IMR-90 (cell line): Measurements from ENCODE around the gene DEFB125. TPM values are rescaled to one million over a fixed set of nuclear protein-coding genes. Genes with fewer than 3 reads are reported as not detected.

Source experiments
- ATAC-seq: fragments of 200-7000 bp; cut with Tn5 transposase; 2 replicates; pipeline ENCODE4 v1.9.1; 2020; ENCODE audit warnings: low read depth, mild to moderate bottlenecking, moderate library complexity
- BruUV-seq: library from RNA; stranded (reverse); fragments of 400-500 nt; replicated peaks from 2 replicates; lab custom pipeline; 2021; lab: Mats Ljungman, UMichigan
- CTCF ChIA-PET: fragments of 300-600 bp; formaldehyde crosslinking; extraction: SDS; loops from one replicate; lab custom pipeline; 2021; ENCODE audit warnings: antibody characterized with exemption; lab: Yijun Ruan, JAX
- POLR2A ChIA-PET: fragments of 300-600 bp; sonication (Branson Sonifier 250); formaldehyde crosslinking; loops from one replicate; lab custom pipeline; 2022; ENCODE audit warnings: antibody characterized with exemption; ENCODE audit not compliant: unreplicated experiment; lab: Charles Lee
- DNase-seq: peaks from one replicate; pipeline ENCODE4 v3.0.0; 2013
- H2AFZ ChIP-seq: replicated peaks from 2 replicates; pipeline ENCODE3; 2013; ENCODE audit warnings: low read length, mild to moderate bottlenecking; ENCODE audit not compliant: poor library complexity
- H2AK5ac ChIP-seq: 2 replicates; pipeline ENCODE4 v1.6.1; 2013; ENCODE audit warnings: low read depth, low read length, inconsistent platforms
- H2AK9ac ChIP-seq: replicated peaks from 2 replicates; pipeline ENCODE3; 2013; ENCODE audit warnings: mild to moderate bottlenecking, low read depth, low read length, moderate library complexity; ENCODE audit not compliant: poor library complexity
- H2BK120ac ChIP-seq: 2 replicates; pipeline ENCODE4 v1.6.1; 2013; ENCODE audit warnings: low read depth, low read length, inconsistent platforms
- H2BK15ac ChIP-seq: 3 replicates; pipeline ENCODE4 v1.6.1; 2013; ENCODE audit warnings: low read depth, low read length, inconsistent platforms
- H2BK20ac ChIP-seq: 2 replicates; pipeline ENCODE4 v1.6.1; 2013; ENCODE audit warnings: low read depth, mild to moderate bottlenecking, inconsistent platforms, low read length, moderate library complexity
- H2BK5ac ChIP-seq: 2 replicates; pipeline ENCODE4 v1.6.1; 2013; ENCODE audit warnings: mild to moderate bottlenecking, low read depth, low read length, inconsistent platforms; ENCODE audit not compliant: poor library complexity, severe bottlenecking
- H3K14ac ChIP-seq: replicated peaks from 2 replicates; pipeline ENCODE4 v1.6.1; 2013; ENCODE audit warnings: low read depth, low read length, inconsistent platforms
- H3K18ac ChIP-seq: 2 replicates; pipeline ENCODE4 v1.6.1; 2013; ENCODE audit warnings: low read depth, low read length, control low read depth
- H3K23ac ChIP-seq: 2 replicates; pipeline ENCODE4 v1.6.1; 2013; ENCODE audit warnings: low read depth, low read length, inconsistent platforms
- H3K27ac ChIP-seq: 2 replicates; pipeline ENCODE4 v1.5.1; 2013; ENCODE audit warnings: mild to moderate bottlenecking, control low read depth, low read length; ENCODE audit not compliant: insufficient read depth
- H3K27me3 ChIP-seq: 2 replicates; pipeline ENCODE4 v1.6.1; 2013; ENCODE audit warnings: low read length; ENCODE audit not compliant: control insufficient read depth, insufficient read depth
- H3K36me3 ChIP-seq: 2 replicates; pipeline ENCODE4 v1.6.1; 2013; ENCODE audit warnings: low read length, mixed read lengths; ENCODE audit not compliant: control insufficient read depth, insufficient read depth
- H3K4ac ChIP-seq: 2 replicates; pipeline ENCODE4 v1.6.1; 2013; ENCODE audit warnings: low read depth, low read length, inconsistent platforms
- H3K4me1 ChIP-seq: 2 replicates; pipeline ENCODE4 v1.6.1; 2013; ENCODE audit warnings: low read length, mixed read lengths; ENCODE audit not compliant: control insufficient read depth, insufficient read depth
- H3K4me2 ChIP-seq: 2 replicates; pipeline ENCODE4 v1.6.1; 2013; ENCODE audit warnings: low read depth, mild to moderate bottlenecking, control low read depth, low read length, moderate library complexity
- H3K4me3 ChIP-seq: 2 replicates; pipeline ENCODE4 v1.5.1; 2013; ENCODE audit warnings: low read depth, mild to moderate bottlenecking, control low read depth, low read length, moderate library complexity; ENCODE audit not compliant: insufficient read depth
- H3K56ac ChIP-seq: 2 replicates; pipeline ENCODE4 v1.6.1; 2013; ENCODE audit warnings: low read length, inconsistent platforms; ENCODE audit not compliant: insufficient read depth; ENCODE audit errors: extremely low read depth
- H3K79me1 ChIP-seq, 2 experiments: 2 replicates each; pipeline ENCODE4 v1.6.1; 2013; ENCODE audit warnings: low read length in 2 of 2, inconsistent platforms in 1 of 2, low read depth in 1 of 2
- H3K9ac ChIP-seq: 2 replicates; pipeline ENCODE4 v1.6.1; 2013; ENCODE audit warnings: low read depth, low read length, control low read depth
- H3K9me1 ChIP-seq: 2 replicates; pipeline ENCODE4 v1.6.1; 2013; ENCODE audit warnings: low read length, inconsistent platforms; ENCODE audit not compliant: insufficient read depth
- H3K9me3 ChIP-seq: 2 replicates; pipeline ENCODE4 v1.6.1; 2013; ENCODE audit warnings: low read length; ENCODE audit not compliant: control insufficient read depth, insufficient read depth
- H4K20me1 ChIP-seq: 2 replicates; pipeline ENCODE4 v1.6.1; 2013; ENCODE audit warnings: low read length, inconsistent platforms; ENCODE audit not compliant: insufficient read depth
- H4K5ac ChIP-seq: 2 replicates; pipeline ENCODE4 v1.6.1; 2013; ENCODE audit warnings: mild to moderate bottlenecking, low read depth, low read length, control low read depth
- H4K8ac ChIP-seq, 2 experiments: 2 replicates each; pipeline ENCODE4 v1.6.1; 2013; ENCODE audit warnings: low read depth in 2 of 2, low read length in 2 of 2, control low read depth in 1 of 2, inconsistent platforms in 1 of 2
- H4K91ac ChIP-seq: 2 replicates; pipeline ENCODE4 v1.6.1; 2013; ENCODE audit warnings: low read depth, low read length, inconsistent platforms; ENCODE audit not compliant: insufficient read depth
- CEBPB ChIP-seq: IDR thresholded peaks from 2 replicates; pipeline ENCODE4 v1.6.1; 2012; ENCODE audit warnings: low read depth, low read length, improper control_type of control experiment
- CHD1 ChIP-seq: IDR thresholded peaks from 2 replicates; pipeline ENCODE4 v1.6.1; 2012; ENCODE audit warnings: low read depth, low read length, improper control_type of control experiment
- MAFK ChIP-seq: IDR thresholded peaks from 2 replicates; pipeline ENCODE4 v1.6.1; 2012; ENCODE audit warnings: low read depth, low read length, improper control_type of control experiment
- MAZ ChIP-seq: IDR thresholded peaks from 2 replicates; pipeline ENCODE4 v1.6.1; 2012; ENCODE audit warnings: low read depth, mild to moderate bottlenecking, low read length, improper control_type of control experiment, moderate library complexity, borderline replicate concordance
- MXI1 ChIP-seq: IDR thresholded peaks from 2 replicates; pipeline ENCODE4 v1.6.1; 2012; ENCODE audit warnings: low read depth, mild to moderate bottlenecking, low read length, moderate library complexity, borderline replicate concordance
- NFE2L2 ChIP-seq: fragments of 150-350 bp; IDR thresholded peaks from 2 replicates; pipeline ENCODE4 v1.6.1; 2016; ENCODE audit warnings: low read depth, mild to moderate bottlenecking, low read length
- POLR2A ChIP-seq: IDR thresholded peaks from 2 replicates; pipeline ENCODE4 v1.6.1; 2012; ENCODE audit warnings: mild to moderate bottlenecking, low read depth, low read length
- RAD21 ChIP-seq: IDR thresholded peaks from 2 replicates; pipeline ENCODE4 v1.6.1; 2012; ENCODE audit warnings: low read length, improper control_type of control experiment
- RCOR1 ChIP-seq: IDR thresholded peaks from 2 replicates; pipeline ENCODE4 v1.6.1; 2012; ENCODE audit warnings: mild to moderate bottlenecking, low read length, improper control_type of control experiment; ENCODE audit not compliant: insufficient replicate concordance
- RFX5 ChIP-seq: IDR thresholded peaks from 2 replicates; pipeline ENCODE4 v1.8.0; 2012; ENCODE audit warnings: low read depth, mild to moderate bottlenecking, low read length, moderate library complexity
- SMC3 ChIP-seq: fragments of 150-350 bp; IDR thresholded peaks from 2 replicates; pipeline ENCODE4 v1.6.1; 2016; ENCODE audit warnings: low read depth, mild to moderate bottlenecking, antibody characterized with exemption, low read length, moderate library complexity
- WGBS, 2 experiments: methylation state at CpG; one replicate each; pipeline versions ENCODE4 v1.1.5 to v1.1.7; 2013; ENCODE audit warnings: missing lambda C conversion rate in 2 of 2; ENCODE audit not compliant: insufficient read length in 1 of 2; ENCODE audit errors: extremely low coverage in 2 of 2; 5-methylcytosine and 5-hydroxymethylcytosine counted together
- dilution Hi-C: fragments of 300-500 bp; cut with HindIII; formaldehyde crosslinking; loops from one replicate; pipeline ENCODE4 v1.14.3; 2018; ENCODE audit warnings: low sequenced_read_pairs; ENCODE audit not compliant: unreplicated experiment
- in situ Hi-C: fragments of 300-500 bp; cut with MboI; formaldehyde crosslinking; loops from 3 replicates; pipeline ENCODE4 v1.14.3; 2019; ENCODE audit warnings: low sequenced_read_pairs, inconsistent platforms, mixed read lengths
- intact Hi-C: fragments of 100-400 bp; cut with micrococcal nuclease; formaldehyde crosslinking; loops from 2 replicates; pipeline ENCODE4 v1.10.0; 2022
- polyA plus RNA-seq, 3 experiments: library from polyadenylated mRNA; depleted of rRNA; stranded (reverse); fragments of >200 nt; gene quantifications; 2 replicates each; pipeline ENCODE4 v1.2.3, GENCODE V29; 2012; ENCODE audit warnings: low replicate concordance in 1 of 3
- total RNA-seq: library from RNA; depleted of rRNA; stranded (reverse); fragments of >200 nt; gene quantifications from 2 replicates; pipeline ENCODE4 v1.2.3, GENCODE V29; 2012
- TF ChIP-seq, protein P1 (sequence below): fragments of 150-350 bp; IDR thresholded peaks from 2 replicates; pipeline ENCODE4 v1.6.1; 2017; ENCODE audit warnings: mild to moderate bottlenecking, antibody characterized with exemption, low read length, low read depth
- TF ChIP-seq, protein P2 (sequence below): conservative IDR thresholded peaks from 2 replicates; pipeline ENCODE4 v1.5.1; 2012; ENCODE audit warnings: mild to moderate bottlenecking, low read depth, low read length, improper control_type of control experiment
- TF ChIP-seq, protein P3 (sequence below): fragments of 150-350 bp; IDR thresholded peaks from 2 replicates; pipeline ENCODE4 v1.6.1; 2016; ENCODE audit warnings: low read depth, mild to moderate bottlenecking, low read length, moderate library complexity, borderline replicate concordance

Gene DEFB125
- total and polyA plus RNA-seq, 2 of the 4 experiments (the other 2 are of a cell fraction), result not detected

DNA sequence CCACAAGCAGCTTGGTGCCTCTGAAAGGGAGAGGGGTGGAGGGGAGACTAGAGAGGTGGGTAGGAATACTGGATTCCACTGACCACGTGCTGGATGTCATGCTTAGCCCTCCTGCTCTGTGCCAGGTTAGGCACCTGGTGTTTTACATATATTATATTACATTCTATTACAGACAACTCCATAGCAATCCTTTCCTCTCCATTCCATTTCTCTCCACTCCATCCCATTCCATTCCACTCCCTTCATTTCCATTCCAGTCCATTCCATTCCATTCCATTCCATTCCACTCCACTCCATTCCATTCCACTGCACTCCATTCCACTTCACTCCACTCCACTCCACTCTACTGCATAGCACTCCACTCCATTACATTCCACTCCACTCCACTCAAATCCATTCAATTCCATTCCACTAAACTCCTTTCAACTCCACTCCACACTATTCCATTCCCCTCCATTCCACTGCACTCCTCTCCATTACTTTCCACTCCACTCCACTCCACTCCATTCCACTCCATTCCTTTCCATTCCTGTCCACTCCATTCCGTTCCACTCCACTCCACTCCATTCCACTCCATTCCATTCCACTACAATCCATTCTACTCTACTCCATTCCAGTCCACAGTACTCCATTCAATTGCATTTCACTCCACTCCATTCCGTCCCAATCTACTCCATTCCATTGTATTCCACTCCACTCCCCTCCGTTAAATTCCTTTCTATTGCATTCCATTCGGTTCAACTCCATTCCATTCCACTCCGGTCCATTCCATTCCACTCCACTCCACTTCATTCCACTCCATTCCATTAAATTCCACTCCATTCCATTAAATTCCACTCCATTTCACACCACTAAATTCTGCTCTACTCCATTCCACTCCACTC lies 27.2 kb upstream of the DEFB125 start:
- peak overlapping the region; percentile 71 to 94 for H4K8ac ChIP-seq
- H3K4ac ChIP-seq, result peak overlapping the region; percentile 81
- H3K23ac ChIP-seq, result no peak overlapping the region
- peak overlapping the region; percentile 73; the same call in 1 of the 2 replicates for H4K91ac ChIP-seq
- 64 to 100% methylated on average over 2 to 5 of the region's 6 CpGs for WGBS, 2 experiments
- ChIA-PET CTCF (no interaction called here), POLR2A (no interaction called here)
- H4K20me1 ChIP-seq, result no peaks in the 10 kb centered on the region
- intact Hi-C loops, result no loop called here
- H2BK120ac ChIP-seq, result peak overlapping the region; percentile 86
- peaks cover 2% of the 10 kb centered on the region; the same call in 1 of the 2 replicates for H3K4me1 ChIP-seq
- no peak overlapping the region; the same call in 1 of the 2 replicates for H3K4me3 ChIP-seq
- peak overlapping the region; percentile 100 for H3K18ac ChIP-seq
- H3K9me1 ChIP-seq, result no peaks in the 10 kb centered on the region
- H2AK9ac ChIP-seq, result no peak overlapping the region
- peak overlapping the region; percentile 94 for H2BK5ac ChIP-seq
- in situ Hi-C loops, result no loop called here
- H3K27ac ChIP-seq, result peak overlapping the region; percentile 100
- no peak overlapping the region for H2AFZ ChIP-seq
- no TSS peak for BruUV-seq
- H2AK5ac ChIP-seq, result no peak overlapping the region
- H3K9ac ChIP-seq, result peak overlapping the region; percentile 91
- peaks cover 14% of the 10 kb centered on the region for H3K9me3 ChIP-seq
- H3K14ac ChIP-seq, result 0 out of 2 replicates have a peak overlapping the region, but pooled peaks have one; percentile 77
- dilution Hi-C loops, result no loop called here
- ATAC-seq, result peak; percentile 78
- H4K5ac ChIP-seq, result peak overlapping the region; percentile 100
- peak overlapping the region; percentile 40; the same call in 1 of the 3 replicates for H2BK15ac ChIP-seq
- DNase-seq, result no peak
- H2BK20ac ChIP-seq, result peak overlapping the region; percentile 84; the same call in 1 of the 2 replicates
- peak overlapping the region; percentile 93 for H3K4me2 ChIP-seq
- no peaks in the 10 kb centered on the region for H3K36me3 ChIP-seq
- H3K27me3 ChIP-seq, result no peaks in the 10 kb centered on the region
- H3K79me1 ChIP-seq, result no peaks in the 10 kb centered on the region
- H3K56ac ChIP-seq, result no peak overlapping the region
- TF ChIP-seq MAZ (no peak), RFX5 (no peak), MAFK (no peak), MXI1 (no peak), CEBPB (no peak), RCOR1 (no peak), POLR2A (no peak), RAD21 (no peak), CHD1 (no peak), SMC3 (no peak), NFE2L2 (no peak)
- TF ChIP-seq, protein P1, sequence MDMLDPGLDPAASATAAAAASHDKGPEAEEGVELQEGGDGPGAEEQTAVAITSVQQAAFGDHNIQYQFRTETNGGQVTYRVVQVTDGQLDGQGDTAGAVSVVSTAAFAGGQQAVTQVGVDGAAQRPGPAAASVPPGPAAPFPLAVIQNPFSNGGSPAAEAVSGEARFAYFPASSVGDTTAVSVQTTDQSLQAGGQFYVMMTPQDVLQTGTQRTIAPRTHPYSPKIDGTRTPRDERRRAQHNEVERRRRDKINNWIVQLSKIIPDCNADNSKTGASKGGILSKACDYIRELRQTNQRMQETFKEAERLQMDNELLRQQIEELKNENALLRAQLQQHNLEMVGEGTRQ, result no peak
- TF ChIP-seq, protein P2, sequence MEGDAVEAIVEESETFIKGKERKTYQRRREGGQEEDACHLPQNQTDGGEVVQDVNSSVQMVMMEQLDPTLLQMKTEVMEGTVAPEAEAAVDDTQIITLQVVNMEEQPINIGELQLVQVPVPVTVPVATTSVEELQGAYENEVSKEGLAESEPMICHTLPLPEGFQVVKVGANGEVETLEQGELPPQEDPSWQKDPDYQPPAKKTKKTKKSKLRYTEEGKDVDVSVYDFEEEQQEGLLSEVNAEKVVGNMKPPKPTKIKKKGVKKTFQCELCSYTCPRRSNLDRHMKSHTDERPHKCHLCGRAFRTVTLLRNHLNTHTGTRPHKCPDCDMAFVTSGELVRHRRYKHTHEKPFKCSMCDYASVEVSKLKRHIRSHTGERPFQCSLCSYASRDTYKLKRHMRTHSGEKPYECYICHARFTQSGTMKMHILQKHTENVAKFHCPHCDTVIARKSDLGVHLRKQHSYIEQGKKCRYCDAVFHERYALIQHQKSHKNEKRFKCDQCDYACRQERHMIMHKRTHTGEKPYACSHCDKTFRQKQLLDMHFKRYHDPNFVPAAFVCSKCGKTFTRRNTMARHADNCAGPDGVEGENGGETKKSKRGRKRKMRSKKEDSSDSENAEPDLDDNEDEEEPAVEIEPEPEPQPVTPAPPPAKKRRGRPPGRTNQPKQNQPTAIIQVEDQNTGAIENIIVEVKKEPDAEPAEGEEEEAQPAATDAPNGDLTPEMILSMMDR, result no peak
- TF ChIP-seq, protein P3, sequence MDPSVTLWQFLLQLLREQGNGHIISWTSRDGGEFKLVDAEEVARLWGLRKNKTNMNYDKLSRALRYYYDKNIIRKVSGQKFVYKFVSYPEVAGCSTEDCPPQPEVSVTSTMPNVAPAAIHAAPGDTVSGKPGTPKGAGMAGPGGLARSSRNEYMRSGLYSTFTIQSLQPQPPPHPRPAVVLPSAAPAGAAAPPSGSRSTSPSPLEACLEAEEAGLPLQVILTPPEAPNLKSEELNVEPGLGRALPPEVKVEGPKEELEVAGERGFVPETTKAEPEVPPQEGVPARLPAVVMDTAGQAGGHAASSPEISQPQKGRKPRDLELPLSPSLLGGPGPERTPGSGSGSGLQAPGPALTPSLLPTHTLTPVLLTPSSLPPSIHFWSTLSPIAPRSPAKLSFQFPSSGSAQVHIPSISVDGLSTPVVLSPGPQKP, result no peak
